NCI-H1417 treated with DMSO at 0.1 percent for 48 hours (cell line): ENCODE results near the gene SNRNP70.

Experiments used
- DNase-seq: peaks from one replicate; lab custom pipeline; 2025; lab: John Stamatoyannopoulos, UW

The SNRNP70 gene

DNA sequence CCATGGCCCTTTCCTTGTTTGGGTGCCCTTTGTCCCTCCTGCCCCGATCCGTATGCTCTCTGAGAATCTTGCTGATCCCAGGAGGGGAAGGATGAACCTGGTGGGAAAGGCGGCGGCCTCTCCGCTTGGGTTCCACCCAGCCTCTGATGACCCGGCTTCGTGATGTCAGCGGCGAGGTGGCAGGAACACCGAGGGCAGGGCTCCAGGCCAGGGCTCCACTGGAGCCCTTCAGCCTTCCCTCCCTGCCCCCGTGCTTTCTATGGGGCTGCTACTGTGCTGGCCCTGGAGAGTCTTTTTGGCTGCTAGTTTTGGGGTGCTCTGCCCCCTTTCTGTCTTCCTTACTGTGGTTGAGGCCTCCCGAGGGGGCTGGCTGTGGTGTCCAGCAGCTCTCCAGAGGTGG, 17.1 kb downstream of the SNRNP70 start:
- no peak for DNase-seq

DNA sequence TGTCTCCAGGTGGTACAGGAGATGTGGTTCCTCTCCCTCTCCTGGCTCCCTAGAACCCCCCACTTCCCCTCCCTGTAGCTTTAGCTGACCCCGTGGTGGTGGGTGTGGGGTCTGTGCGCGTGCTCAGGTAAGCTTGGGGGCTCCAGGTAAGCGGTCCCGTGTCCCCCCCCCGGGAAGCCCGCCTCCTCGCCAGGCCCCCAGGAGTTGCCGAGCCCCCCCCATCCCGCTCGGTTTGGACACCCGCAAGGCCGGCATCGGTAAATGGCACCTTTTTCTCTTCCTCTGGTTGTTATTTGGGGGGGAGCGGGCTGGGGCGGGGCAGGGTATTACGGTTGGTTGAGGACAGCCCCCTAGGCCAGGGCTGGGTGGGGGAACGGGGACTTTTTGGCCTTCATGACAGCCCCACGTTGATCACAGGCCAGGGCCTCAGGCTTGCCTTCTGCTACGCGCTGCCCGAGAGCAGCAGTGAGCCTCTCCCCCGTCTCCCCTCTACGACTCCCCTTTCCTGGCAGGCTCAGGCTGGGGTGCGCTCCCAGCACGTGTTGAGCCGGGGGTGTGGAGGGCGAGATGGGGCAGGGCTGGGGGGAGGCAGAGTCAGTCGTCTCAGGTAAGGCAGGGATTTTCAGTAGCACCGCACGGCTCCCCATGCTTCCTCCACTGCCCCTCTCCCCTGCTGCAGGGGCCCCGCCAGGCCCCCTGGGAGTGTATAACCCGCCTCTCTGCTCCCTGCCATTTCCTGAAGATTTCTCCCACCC, 18.3 kb downstream of the SNRNP70 start:
- no peak for DNase-seq

DNA sequence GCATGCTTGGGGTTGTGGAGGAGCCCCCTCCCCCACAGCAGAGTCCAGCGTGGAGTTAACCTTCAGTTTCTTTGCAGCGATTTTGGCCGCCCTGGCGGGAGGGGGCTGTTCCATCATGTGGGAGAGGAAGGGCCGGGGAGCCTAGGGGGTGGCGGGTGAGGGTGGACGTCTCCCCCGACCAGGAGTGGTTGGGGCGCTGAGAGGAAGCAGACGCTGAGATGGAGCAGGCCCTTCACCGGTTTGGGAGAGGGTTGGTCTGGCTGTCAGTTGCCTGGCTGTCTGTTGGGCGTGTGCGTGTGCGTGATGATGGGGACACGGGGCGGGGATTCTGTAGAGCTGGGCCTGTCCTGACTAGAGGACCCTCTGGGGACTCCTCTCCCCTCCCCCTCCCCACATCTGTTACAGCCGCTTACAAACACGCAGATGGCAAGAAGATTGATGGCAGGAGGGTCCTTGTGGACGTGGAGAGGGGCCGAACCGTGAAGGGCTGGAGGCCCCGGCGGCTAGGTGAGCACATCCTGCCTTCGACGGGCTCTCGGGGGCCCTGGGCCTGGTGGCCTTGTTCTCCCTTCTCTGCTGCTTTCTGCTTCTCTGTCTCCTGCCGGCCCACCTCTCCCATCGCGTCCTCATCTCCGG, 19.1 kb downstream of the SNRNP70 start:
- no peak for DNase-seq

DNA sequence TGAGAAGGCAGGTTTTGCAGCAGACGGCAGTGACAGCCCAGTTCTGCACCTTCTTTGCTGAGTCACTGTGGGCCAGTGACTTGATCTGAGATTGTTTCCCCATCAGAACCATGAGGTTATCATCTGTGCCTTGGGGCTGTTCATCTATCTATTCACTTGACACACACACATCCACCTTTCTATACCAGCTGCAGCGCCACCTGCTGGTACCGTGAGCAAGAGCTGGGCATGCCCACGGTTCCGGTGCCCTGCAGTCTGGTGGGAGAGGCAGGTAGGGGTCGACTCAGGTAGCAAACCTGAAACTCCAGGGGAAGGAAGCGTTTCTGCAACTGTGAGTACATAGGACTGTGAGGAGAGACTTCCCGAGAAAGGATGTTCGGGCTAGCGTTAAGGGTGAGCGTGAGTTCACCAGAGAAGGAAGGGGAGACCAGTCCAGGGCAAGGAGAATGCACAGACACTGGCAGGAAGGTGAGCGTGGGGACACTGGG, 21.4 kb downstream of the SNRNP70 start:
- DNase-seq: no peak

DNA sequence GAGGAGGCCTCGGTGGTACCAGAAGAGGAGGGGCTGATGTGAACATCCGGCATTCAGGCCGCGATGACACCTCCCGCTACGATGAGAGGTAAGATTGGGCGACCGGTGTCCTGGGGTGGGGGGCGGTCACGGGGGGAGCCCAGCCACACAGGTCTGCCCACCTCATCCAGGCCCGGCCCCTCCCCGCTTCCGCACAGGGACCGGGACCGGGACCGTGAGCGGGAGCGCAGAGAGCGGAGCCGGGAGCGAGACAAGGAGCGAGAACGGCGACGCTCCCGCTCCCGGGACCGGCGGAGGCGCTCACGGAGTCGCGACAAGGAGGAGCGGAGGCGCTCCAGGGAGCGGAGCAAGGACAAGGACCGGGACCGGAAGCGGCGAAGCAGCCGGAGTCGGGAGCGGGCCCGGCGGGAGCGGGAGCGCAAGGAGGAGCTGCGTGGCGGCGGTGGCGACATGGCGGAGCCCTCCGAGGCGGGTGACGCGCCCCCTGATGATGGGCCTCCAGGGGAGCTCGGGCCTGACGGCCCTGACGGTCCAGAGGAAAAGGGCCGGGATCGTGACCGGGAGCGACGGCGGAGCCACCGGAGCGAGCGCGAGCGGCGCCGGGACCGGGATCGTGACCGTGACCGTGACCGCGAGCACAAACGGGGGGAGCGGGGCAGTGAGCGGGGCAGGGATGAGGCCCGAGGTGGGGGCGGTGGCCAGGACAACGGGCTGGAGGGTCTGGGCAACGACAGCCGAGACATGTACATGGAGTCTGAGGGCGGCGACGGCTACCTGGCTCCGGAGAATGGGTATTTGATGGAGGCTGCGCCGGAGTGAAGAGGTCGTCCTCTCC, 22.6 kb downstream of the SNRNP70 start:
- no peak for DNase-seq

DNA sequence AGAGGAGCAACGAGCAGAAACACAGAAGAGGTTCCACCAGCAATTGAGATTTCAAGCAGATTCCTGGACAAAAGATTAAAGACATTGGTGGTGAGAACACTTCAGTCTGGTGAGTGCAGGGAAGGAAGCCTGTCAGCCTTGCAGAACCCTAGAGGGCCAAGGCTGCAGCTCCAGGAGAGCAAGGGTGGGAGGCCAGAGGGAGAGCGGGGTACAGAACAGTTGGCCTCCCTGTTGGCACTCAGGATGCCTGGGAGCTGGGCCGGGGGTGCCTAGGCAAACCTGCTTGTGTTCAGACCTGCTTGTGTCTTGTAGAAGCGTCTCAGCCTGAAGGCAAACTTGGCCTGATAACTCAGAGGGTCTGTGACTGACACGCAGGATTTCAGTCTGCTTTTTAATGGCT, 23.8 kb downstream of the SNRNP70 start:
- no peak for DNase-seq

DNA sequence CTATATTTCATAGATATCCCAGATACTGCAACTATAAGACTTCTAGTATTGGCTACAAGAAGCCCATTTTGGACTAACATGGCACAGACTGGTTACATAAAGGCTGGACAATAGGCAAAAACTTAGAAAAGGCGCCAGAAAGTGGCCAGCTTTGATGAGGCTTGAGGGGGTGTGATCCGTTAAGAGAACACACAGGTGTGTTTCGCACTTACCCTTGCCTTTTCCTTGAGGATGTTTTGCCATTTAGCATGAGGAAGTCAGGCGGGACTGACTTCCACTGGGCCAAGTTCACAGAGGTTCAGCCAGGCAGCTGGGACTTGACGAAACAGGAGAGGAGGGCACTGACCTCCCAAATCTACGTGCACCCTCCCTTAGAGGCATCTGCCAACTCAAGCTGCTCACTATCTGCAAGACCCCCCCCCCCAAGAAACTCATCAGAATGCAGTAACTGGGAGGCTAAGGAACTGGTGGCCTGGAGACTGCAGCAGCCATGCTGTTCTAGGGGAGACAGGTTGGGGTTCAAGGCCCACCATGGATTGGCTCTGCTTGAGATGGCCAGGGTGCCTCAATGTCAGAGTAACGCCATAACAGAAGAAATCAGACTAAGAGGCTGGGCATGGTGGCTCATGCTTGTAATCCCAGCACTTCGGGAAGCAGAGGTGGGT, 24.4 kb downstream of the SNRNP70 start:
- no peak for DNase-seq

DNA sequence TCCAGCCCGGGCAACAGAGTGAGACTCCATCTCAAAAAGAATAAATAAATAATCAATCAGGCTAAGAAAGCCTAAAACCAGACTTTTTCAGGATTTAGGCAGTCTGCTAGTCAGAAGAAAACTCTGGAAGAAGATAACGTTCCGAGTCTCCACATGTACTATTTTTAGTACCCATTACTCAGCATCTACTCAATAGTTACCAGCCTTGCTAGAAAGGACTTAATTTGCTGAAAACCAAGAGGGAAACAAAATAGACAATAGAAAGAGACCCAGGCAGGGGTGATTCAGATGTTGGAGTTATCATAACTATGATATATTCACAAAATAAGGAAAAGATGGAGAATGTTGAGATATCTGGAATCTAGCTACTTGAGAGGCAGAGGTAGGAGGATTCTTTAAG, 25.3 kb downstream of the SNRNP70 start:
- DNase-seq: no peak

DNA sequence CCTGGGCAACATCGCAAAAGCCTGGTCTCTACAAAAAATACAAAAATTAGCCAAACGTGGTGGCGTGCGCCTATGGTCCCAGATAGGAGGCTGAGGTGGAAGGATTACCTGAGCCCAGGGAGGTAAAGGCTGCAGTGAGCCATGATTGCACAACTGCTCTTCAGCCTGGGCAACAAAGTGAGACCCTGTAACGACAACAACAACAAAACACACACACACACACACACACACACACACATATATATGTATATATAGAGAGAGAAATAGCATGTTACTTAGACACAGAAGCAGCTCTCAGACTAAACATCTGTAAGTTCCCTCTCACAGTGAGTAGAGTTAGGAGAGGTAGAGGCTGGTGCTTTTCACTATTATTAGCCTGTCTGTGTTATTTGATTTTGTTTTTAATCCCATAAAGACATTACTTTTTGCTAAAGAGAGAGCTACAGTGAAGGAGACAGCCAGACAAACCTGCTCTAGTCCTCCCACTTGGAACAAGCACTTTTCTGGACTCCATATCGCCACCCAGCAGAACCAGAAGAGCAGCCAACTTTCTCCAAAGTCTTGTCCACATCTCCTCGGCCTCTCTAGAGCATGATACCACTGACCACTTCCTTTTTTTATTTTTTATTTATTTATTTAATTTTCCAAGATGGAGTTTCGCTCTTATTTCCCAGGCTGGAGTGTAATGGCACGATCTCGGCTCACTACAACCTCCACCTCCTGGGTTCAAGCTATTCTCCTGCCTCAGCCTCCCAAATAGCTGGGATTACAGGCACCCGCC, 26.2 kb downstream of the SNRNP70 start:
- DNase-seq: no peak

DNA sequence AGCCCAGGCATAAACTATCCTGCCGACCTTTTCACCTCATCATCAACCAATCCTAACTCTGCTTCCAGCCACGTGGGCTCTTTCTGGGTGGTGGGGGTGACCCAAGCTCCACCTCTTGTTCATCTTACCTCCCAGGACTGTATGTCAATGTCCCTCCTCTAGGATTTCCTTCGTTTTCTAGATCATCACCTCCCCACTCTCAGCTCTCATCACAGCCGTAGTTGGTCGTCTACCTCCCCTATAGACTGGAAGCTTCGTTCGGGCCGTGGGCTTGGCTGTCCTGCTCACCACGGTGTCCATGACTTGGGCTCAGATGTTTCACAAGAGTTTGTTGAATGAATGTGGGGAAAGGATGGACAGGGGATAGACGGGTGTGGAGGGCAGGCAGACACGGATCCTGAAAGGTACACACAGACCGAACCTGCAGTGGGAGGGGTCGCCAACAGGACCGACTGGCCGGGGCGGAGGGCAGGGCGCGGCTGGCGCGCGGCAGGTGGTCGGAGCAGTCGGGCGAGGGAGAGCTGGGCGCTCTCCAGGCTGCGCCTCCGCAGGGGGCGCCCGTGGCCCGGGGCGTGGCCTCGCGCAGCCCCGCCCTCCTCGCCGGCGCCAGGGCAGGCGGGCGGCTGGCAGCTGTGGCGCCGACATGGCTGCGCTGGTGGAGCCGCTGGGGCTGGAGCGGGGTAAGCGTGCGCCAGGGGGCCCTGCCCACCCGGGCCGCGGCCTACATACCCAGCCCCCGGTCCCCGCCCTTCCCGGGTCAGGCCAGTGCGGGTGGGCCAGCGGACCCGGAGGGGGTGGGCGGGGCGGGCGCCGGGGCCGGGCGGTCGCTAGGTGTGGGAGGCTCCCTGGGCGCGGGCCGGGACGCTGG, 28.7 kb downstream of the SNRNP70 start, which contains the start of gene LIN7B:
TSS of gene LIN7B (plus strand) at position 609 of the 868 bp plus-strand sequence. CDS start at position 644, 35 bp downstream.
- no peak for DNase-seq

DNA sequence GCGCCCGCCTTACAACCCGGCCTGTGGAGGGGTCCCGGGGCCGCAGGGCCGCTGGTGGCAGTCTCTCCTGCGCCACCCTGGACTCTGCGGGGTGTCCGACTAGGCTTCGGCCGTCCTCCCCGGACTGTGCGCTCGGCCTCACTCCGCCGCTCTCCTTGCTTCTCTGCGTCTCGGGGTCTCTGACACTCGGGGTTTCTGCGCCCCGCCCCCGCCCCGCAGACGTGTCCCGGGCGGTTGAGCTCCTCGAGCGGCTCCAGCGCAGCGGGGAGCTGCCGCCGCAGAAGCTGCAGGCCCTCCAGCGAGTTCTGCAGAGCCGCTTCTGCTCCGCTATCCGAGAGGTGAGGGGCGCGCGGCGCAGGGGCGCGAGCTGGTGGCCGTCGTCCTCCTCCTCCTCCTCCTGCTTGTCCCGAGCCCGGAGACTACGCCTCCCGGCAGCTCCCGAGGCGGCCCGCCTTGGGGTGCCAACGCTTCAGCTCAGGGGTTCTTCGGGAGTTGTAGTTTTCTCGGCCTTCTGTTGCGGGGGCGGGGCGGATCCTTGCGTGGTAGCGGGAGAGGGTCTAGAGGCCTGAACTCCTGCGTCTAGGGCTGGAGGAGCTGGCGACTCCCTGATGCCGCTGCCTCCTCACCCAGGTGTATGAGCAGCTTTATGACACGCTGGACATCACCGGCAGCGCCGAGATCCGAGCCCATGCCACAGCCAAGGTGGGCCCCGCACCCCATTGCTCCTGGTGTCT, 29.5 kb downstream of the SNRNP70 start:
- no peak for DNase-seq

DNA sequence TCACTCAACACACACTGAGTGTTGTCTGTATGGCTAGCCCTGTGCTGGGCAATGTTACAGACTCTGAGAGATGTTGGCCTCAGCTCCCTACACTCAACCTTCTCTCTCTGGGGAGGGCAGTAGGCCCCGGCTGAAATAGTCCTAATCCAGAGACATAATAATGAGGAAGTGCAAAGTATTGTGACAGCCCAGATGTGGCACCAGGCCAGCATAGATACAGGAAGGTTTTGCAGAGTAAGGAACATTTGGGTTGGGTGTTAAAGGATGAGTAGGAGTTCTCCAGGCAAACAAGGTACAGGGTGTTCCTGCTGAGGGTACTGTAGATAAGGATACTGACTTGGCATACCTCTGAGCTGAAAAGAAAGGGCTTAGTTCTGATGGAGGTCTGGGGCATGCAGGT, 31.3 kb downstream of the SNRNP70 start:
- DNase-seq: no peak

DNA sequence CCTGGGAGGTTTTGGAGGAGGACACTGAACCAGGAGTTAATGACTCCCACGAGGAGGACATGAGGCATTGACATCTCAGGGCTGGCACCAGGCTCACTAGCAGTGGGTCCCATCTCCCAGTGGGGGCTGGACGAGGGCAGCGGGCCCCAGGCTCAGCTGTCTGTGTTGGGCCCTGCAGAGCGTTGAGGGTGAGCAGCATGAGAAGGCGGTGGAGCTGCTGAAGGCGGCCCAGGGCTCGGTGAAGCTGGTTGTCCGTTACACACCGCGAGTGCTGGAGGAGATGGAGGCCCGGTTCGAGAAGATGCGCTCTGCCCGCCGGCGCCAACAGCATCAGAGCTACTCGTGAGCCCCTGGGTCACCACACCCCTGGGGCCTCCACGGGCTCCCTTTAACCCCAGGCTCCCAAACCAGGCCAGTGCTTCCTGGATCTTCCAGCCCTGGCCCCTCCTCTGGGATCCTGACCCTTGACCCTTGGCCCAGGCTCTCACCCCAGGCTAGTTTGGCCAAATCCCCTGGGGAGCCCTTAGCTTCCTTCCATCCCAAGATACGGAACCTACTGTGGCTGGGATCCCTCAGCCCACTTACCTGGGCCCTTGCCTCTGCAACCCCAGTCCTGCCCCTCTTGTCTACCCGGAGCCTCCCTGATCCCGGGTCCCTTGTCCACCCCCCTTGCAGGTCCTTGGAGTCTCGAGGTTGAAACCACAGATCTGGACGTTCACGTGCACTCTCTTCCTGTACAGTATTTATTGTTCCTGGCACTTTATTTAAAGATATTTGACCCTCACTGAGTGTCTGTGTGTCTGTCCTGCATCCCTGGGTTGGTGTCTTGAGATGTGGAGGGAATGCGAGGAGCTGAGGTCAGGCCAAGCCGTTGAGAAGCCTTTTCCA, 32.7 kb downstream of the SNRNP70 start:
- DNase-seq: no peak

DNA sequence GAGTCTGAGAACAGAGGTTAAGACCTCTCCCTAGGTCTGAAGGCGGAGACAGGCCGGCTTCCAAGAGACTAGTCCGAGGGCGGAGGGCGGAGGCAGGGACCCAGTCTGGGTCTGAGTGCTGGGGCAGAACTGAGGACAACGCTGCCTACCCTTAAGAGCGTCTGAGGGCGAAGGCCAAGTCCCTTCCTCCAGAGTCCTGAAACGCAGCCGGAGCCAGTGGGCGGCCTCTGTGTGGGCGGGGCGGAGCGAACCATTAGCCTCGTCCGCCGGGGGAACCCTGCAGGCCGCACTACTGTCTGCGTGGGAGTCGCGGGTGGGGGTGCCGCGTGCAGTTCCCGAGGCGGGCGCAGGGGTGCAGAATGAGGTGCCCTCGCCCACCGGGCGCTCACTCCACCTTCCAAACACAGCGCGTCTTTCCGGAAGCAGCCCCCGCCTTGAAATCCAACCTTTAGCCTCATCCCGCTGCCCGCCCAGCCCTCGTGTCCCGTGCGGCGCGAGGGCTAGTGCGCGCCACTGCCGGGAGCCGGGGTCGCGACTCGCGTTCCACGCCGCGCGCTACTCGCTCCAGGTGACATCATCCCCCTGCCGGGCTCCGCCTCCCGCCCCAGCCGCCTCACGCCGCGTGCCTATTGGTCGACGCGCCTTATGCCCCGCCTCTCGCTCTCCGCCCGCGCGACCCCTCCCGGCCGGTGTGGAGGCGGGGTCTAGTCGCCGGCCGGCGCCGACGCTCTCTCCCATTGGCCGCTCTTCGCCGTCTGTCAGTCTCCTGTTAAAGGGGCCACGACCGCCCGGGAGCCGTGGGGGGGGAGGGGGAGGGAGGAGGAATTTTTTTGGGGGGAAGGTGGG, 33.5 kb downstream of the SNRNP70 start, which contains the start of gene C19orf73:
TSS of gene C19orf73 (minus strand) at position 579 of the 846 bp plus-strand sequence. CDS start at position 458, 121 bp downstream.
- peak; percentile 65 for DNase-seq

DNA sequence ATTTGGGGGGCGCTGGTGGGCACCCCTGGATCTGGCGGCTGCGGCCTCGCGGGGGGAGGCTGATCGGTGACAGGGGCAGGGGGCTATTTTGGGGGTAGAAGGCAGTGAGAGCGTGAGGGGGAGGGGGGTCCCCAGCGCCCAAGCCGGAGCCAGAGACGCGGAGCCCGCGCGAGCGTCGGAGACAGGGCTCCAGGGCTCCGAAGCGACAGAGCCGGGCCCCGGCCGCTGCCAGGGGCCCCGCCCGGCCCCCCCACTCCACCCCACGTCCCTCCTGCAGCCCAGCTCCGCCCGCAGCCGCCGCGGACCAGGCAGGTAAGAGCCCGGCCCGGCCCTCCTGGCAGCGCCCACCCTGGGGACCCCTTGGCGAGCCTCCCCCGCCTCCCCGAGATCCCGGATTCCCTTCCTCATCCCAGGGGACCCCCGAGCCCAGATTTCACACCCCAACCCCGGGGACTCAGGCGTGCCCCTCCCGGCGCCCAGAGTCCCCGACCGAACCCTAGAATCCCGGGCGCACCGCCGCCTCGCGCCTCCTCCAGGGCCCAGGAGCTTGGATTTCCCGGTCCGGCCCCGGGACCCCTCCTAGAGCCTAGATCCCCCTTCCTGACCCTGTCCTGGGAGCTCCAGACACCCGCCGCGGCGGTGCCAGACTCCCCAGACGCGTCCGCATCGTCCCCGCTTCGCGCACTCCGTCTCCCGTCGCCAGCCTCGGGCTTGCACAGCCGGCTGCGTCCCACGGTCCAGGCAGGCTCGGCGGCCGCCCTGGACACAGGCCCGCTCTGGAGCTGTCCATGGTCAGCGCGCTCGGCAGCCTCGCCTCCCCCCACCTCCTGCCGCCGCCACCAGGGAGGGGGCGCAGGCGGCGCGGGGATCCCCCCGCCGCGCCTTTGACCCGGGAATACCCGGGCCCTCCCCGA, 34.4 kb downstream of the SNRNP70 start, which contains the start of gene PPFIA3:
TSS of gene PPFIA3 (plus strand) at position 134 of the 914 bp plus-strand sequence. CDS start 8,330 bp downstream, outside the sequence.
- DNase-seq: no peak

DNA sequence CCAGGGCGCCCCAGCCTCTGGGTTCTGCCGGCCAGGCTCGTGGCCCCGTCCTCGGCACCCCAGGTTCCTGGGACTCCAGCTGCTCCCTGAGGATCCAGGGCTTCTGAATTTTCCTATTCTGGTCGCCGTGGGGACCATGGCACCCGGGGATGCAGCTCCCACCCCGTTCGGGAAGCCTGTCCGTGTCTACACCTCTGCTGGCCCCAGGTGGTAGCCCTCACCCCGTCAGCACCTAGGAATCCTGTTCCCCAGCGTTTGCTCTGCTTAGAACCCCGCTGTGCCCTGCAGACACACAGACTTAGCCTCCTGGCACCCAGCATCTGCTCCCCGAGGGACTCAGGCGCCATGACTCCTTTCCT, 35.1 kb downstream of the SNRNP70 start:
- no peak for DNase-seq
